NK-92 treated with Interleukin-12 subunit alpha and Interleukin-12 subunit beta, amount 100 ng/mL, for 24 hours (cell line): ENCODE results near the gene CCPG1.
A peak's percentile ranks its signal among the peaks of the same experiment; 100 is the strongest.

Experiments
- DNase-seq: peaks from one replicate; lab custom pipeline; 2025; lab: John Stamatoyannopoulos, UW

The CCPG1 gene

GRCh38 chr15:55318588-55319494 lies 89.3 kb downstream of the CCPG1 start, which contains the start of the genes PIGB and PIGBOS1:
Gene PIGB, plus strand, starts transcription at chr15:55319222. Its CDS starts 29 bp downstream, at chr15:55319251.
Gene PIGBOS1, minus strand, starts transcription at chr15:55319123. Its CDS starts 1,331 bp downstream, at chr15:55317792.
- peak; percentile 77 for DNase-seq
